HCT116 (cell line): ENCODE data around the gene IPO13. TPM values are rescaled to one million over a fixed set of nuclear protein-coding genes. Genes with fewer than 3 reads are reported as not detected.

ENCODE experiments used
- ATAC-seq: fragments of 200-7000 bp; cut with Tn5 transposase; 2 replicates; pipeline ENCODE4 v1.9.1; 2020; ENCODE audit warnings: mild to moderate bottlenecking, moderate library complexity
- BruUV-seq: library from RNA; stranded (reverse); fragments of 400-500 nt; replicated peaks from 2 replicates; lab custom pipeline; 2021; lab: Mats Ljungman, UMichigan
- CTCF ChIA-PET: fragments of 300-600 bp; sonication (Branson Sonifier 250); formaldehyde crosslinking; loops from one replicate; lab custom pipeline; 2021; ENCODE audit warnings: antibody characterized with exemption; lab: Charles Lee
- POLR2A ChIA-PET: fragments of 300-600, 350-600 bp; sonication (Branson Sonifier 250); formaldehyde crosslinking; loops from one replicate; lab custom pipeline; 2021; ENCODE audit warnings: antibody characterized with exemption; lab: Charles Lee
- RAD21 ChIA-PET, 2 experiments: fragments of 300-600 bp; sonication (Branson Sonifier 250); formaldehyde crosslinking; loops; one replicate each; lab custom pipeline; 2023; ENCODE audit warnings: low total read pairs in 2 of 2; ENCODE audit not compliant: uncharacterized antibody in 2 of 2, unreplicated experiment in 2 of 2, low non-redundant PET in 1 of 2; lab: Charles Lee
- DNase-seq: peaks from one replicate; pipeline ENCODE4 v3.0.0-alpha.2; 2010; ENCODE audit warnings: low read depth, low spot score
- H2AFZ ChIP-seq: fragments of 200-600 bp; shearing (Covaris generic), sonication (generic); 2 replicates; pipeline ENCODE4 v1.6.1; 2017; ENCODE audit warnings: low read depth, mixed run types, mixed read lengths, antibody characterized with exemption, low read length; ENCODE audit not compliant: poor library complexity, severe bottlenecking
- H3K27ac ChIP-seq: 2 replicates; pipeline ENCODE4 v1.5.1; 2012; ENCODE audit warnings: low read depth, low read length
- H3K27me3 ChIP-seq: fragments of 200-600 bp; sonication (generic); 2 replicates; pipeline ENCODE4 v1.6.1; 2016; ENCODE audit warnings: mixed run types, low read length, mixed read lengths; ENCODE audit not compliant: insufficient read depth
- H3K36me3 ChIP-seq, 2 experiments: fragments of 200-500 bp in 1 of 2; fragments of 200-600 bp in 1 of 2; sonication (Bioruptor generic) in 1 of 2; sonication (generic) in 1 of 2; 2 replicates each; pipeline versions ENCODE4 v1.5.1 to v1.6.1; 2014 to 2016; ENCODE audit warnings: low read length in 2 of 2, inconsistent platforms in 1 of 2, mixed read lengths in 1 of 2, mixed run types in 1 of 2; ENCODE audit not compliant: insufficient read depth in 2 of 2, control insufficient read depth in 1 of 2
- H3K4me1 ChIP-seq, 2 experiments: fragments of 200-600 bp in 1 of 2; sonication (generic) in 1 of 2; 2 replicates each; pipeline versions ENCODE4 v1.5.1 to v1.6.1; 2012 to 2017; ENCODE audit warnings: low read length in 2 of 2, inconsistent platforms in 1 of 2, mild to moderate bottlenecking in 1 of 2, mixed read lengths in 1 of 2, mixed run types in 1 of 2, moderate library complexity in 1 of 2; ENCODE audit not compliant: insufficient read depth in 2 of 2, control insufficient read depth in 1 of 2
- H3K4me2 ChIP-seq: fragments of 200-600 bp; sonication (generic); 2 replicates; pipeline ENCODE4 v1.6.1; 2017; ENCODE audit warnings: mixed run types, low read length, mixed read lengths
- H3K4me3 ChIP-seq, 2 experiments: fragments of 200-600 bp in 1 of 2; sonication (generic) in 1 of 2; replicated peaks in 1 of 2; 2 replicates each; pipeline ENCODE4 v1.5.1; 2011 to 2016; ENCODE audit warnings: low read length in 2 of 2, control low read depth in 1 of 2, low read depth in 1 of 2, mild to moderate bottlenecking in 1 of 2, mixed read lengths in 1 of 2, mixed run types in 1 of 2
- H3K79me2 ChIP-seq: fragments of 200-600 bp; sonication (generic); 2 replicates; pipeline ENCODE4 v1.6.1; 2017; ENCODE audit warnings: mild to moderate bottlenecking, mixed run types, low read length, moderate library complexity, mixed read lengths; ENCODE audit not compliant: insufficient read depth
- H3K9ac ChIP-seq: fragments of 200-600 bp; sonication (generic); 2 replicates; pipeline ENCODE4 v1.6.1; 2016; ENCODE audit warnings: low read length, mixed read lengths
- H3K9me2 ChIP-seq: fragments of 200-600 bp; sonication (generic), shearing (Covaris generic); 2 replicates; pipeline ENCODE4 v1.6.1; 2017; ENCODE audit warnings: mixed run types, mild to moderate bottlenecking, moderate library complexity; ENCODE audit not compliant: insufficient read depth
- H3K9me3 ChIP-seq, 2 experiments: fragments of 200-500 bp in 1 of 2; fragments of 200-600 bp in 1 of 2; sonication (Bioruptor generic) in 1 of 2; sonication (generic) in 1 of 2; 2 replicates each; pipeline ENCODE4 v1.6.1; 2014 to 2017; ENCODE audit warnings: low read length in 2 of 2, mixed read lengths in 2 of 2, inconsistent platforms in 1 of 2, low read depth in 1 of 2, mild to moderate bottlenecking in 1 of 2, mixed run types in 1 of 2, moderate library complexity in 1 of 2; ENCODE audit not compliant: control insufficient read depth in 1 of 2, insufficient read depth in 1 of 2
- H4K20me1 ChIP-seq: fragments of 200-600 bp; sonication (generic), shearing (Covaris generic); 2 replicates; pipeline ENCODE4 v1.6.1; 2017; ENCODE audit warnings: mixed run types, mild to moderate bottlenecking, moderate library complexity; ENCODE audit not compliant: insufficient read depth
- EZH2phosphoT487 ChIP-seq: fragments of 200-600 bp; IDR thresholded peaks from 2 replicates; pipeline ENCODE4 v1.6.1; 2018; ENCODE audit warnings: antibody characterized with exemption, borderline replicate concordance
- POLR2AphosphoS5 ChIP-seq: IDR thresholded peaks from 2 replicates; pipeline ENCODE4 v1.6.1; 2011; ENCODE audit warnings: mild to moderate bottlenecking, low read depth, low read length, moderate library complexity
- SRF ChIP-seq: IDR thresholded peaks from 2 replicates; pipeline ENCODE4 v1.6.1; 2012; ENCODE audit warnings: low read depth
- ZFX ChIP-seq: fragments of 450-650 bp; IDR thresholded peaks from 2 replicates; pipeline ENCODE4 v1.6.1; 2017
- intact Hi-C: fragments of 100-400 bp; cut with micrococcal nuclease; formaldehyde crosslinking; loops from 2 replicates; pipeline ENCODE4 v1.10.0; 2022
- total RNA-seq: library from RNA; stranded (reverse); gene quantifications from one replicate; pipeline ENCODE4 v1.2.1, GENCODE V29; 2021; ENCODE audit not compliant: unreplicated experiment
- TF ChIP-seq, protein P1 (sequence below): IDR thresholded peaks from 2 replicates; pipeline ENCODE4 v1.6.1; 2011; ENCODE audit warnings: mild to moderate bottlenecking, low read length, moderate library complexity; ENCODE audit not compliant: insufficient replicate concordance; ENCODE audit errors: extremely low read depth
- TF ChIP-seq, protein P2 (sequence below): IDR thresholded peaks from 2 replicates; pipeline ENCODE4 v1.6.1; 2012; ENCODE audit warnings: low read depth

The IPO13 gene
- total RNA-seq, 1 experiment from 2014 or later: 18.7 TPM

DNA sequence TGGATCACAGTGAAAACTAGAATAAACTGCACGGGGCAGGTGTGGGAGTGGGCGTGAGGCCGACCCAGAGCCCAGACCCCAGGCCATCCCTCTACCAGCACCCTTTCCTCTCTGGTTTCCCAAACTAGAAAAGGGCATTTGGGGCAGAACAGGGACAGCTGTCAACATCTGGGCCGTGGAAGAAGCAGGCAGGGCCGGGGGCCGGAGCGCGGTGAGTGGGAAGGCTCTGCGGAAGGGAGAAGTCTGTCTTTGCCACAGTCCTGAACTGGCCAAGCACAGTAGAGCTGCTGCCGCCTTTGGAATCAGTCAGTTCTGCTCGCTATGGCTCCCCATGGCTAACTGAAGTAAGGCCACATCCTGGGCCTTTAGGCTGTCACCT lies 51.2 kb downstream of the IPO13 start:
- H3K4me1 ChIP-seq: peaks cover 5 to 12% of the 10 kb centered on the region in 2 experiments; a peak in 3 of 4 replicates
- ATAC-seq (no peak), DNase-seq (no peak)
- no peaks in the 10 kb centered on the region for H3K9me3 ChIP-seq
- H3K27ac ChIP-seq: no peak overlapping the region
- ChIA-PET CTCF (no interaction called here), RAD21 (no interaction called here), POLR2A (no interaction called here)
- H3K4me2 ChIP-seq: no peak overlapping the region
- intact Hi-C loops: no loop called here
- no peak overlapping the region for H3K4me3 ChIP-seq
- H3K79me2 ChIP-seq: no peaks in the 10 kb centered on the region
- no peaks in the 10 kb centered on the region for H3K9me2 ChIP-seq
- H2AFZ ChIP-seq: no peak overlapping the region
- BruUV-seq: no TSS peak
- TF ChIP-seq, protein P1, sequence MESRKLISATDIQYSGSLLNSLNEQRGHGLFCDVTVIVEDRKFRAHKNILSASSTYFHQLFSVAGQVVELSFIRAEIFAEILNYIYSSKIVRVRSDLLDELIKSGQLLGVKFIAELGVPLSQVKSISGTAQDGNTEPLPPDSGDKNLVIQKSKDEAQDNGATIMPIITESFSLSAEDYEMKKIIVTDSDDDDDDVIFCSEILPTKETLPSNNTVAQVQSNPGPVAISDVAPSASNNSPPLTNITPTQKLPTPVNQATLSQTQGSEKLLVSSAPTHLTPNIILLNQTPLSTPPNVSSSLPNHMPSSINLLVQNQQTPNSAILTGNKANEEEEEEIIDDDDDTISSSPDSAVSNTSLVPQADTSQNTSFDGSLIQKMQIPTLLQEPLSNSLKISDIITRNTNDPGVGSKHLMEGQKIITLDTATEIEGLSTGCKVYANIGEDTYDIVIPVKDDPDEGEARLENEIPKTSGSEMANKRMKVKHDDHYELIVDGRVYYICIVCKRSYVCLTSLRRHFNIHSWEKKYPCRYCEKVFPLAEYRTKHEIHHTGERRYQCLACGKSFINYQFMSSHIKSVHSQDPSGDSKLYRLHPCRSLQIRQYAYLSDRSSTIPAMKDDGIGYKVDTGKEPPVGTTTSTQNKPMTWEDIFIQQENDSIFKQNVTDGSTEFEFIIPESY: no peak
- TF ChIP-seq SRF: no peak
- TF ChIP-seq ZFX: no peak
- no peak for TF ChIP-seq EZH2phosphoT487
- TF ChIP-seq POLR2AphosphoS5: no peak
- TF ChIP-seq, protein P2, sequence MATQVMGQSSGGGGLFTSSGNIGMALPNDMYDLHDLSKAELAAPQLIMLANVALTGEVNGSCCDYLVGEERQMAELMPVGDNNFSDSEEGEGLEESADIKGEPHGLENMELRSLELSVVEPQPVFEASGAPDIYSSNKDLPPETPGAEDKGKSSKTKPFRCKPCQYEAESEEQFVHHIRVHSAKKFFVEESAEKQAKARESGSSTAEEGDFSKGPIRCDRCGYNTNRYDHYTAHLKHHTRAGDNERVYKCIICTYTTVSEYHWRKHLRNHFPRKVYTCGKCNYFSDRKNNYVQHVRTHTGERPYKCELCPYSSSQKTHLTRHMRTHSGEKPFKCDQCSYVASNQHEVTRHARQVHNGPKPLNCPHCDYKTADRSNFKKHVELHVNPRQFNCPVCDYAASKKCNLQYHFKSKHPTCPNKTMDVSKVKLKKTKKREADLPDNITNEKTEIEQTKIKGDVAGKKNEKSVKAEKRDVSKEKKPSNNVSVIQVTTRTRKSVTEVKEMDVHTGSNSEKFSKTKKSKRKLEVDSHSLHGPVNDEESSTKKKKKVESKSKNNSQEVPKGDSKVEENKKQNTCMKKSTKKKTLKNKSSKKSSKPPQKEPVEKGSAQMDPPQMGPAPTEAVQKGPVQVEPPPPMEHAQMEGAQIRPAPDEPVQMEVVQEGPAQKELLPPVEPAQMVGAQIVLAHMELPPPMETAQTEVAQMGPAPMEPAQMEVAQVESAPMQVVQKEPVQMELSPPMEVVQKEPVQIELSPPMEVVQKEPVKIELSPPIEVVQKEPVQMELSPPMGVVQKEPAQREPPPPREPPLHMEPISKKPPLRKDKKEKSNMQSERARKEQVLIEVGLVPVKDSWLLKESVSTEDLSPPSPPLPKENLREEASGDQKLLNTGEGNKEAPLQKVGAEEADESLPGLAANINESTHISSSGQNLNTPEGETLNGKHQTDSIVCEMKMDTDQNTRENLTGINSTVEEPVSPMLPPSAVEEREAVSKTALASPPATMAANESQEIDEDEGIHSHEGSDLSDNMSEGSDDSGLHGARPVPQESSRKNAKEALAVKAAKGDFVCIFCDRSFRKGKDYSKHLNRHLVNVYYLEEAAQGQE: no peak
- H3K9ac ChIP-seq: no peak overlapping the region
- no peaks in the 10 kb centered on the region for H3K36me3 ChIP-seq
- H4K20me1 ChIP-seq: no peaks in the 10 kb centered on the region
- H3K27me3 ChIP-seq: no peaks in the 10 kb centered on the region
